HG02870 (cell line): ENCODE results near the gene IMPG2.

Source experiments
- ATAC-seq: cut with Tn5 transposase; IDR thresholded peaks from one replicate; pipeline ENCODE4 v1.9.1; 2021; ENCODE audit warnings: mild to moderate bottlenecking, moderate library complexity; ENCODE audit not compliant: unreplicated experiment

IMPG2 gene

DNA sequence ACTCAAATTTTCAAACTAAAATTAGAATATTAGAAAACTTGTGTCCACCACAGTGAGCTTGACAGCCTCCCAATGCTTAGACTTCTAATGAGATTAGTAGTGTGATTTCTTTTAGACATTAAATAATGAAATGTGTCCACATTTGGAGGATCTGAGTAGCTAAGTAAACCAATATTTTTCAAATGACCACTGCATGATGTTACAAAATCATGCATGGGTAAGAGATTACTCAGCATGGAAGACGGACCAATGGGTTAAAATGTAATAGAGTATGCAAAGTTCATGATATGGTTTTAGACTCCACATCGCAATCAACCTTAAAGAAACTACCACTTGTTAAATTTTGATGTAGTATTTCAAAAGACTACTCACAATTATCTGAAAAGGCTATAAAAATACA, 130.6 kb downstream of the IMPG2 start:
- no peak for ATAC-seq

DNA sequence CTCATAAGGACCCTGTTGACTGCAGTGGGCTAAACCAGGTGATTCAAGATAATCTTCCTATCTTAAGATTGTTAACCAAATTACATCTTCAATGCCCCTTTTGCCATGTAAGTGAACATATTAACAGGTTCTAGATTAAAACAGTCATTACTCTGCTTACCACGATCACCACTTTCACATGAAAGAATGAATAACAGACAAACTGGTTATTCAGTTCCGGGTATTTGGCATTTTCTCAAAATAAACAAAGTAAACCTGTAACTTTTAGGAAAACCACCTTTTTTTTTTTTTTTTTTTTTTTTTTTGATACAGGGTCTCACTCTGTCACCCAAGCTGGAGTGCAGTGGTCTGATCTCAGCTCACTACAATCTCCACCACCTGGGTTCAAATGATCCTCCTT, 131.2 kb downstream of the IMPG2 start:
- no peak for ATAC-seq

- ATAC-seq, result no peak
Measured at GRCh38 chr3:101185341-101185740, 135.0 kb downstream of the IMPG2 start.

DNA sequence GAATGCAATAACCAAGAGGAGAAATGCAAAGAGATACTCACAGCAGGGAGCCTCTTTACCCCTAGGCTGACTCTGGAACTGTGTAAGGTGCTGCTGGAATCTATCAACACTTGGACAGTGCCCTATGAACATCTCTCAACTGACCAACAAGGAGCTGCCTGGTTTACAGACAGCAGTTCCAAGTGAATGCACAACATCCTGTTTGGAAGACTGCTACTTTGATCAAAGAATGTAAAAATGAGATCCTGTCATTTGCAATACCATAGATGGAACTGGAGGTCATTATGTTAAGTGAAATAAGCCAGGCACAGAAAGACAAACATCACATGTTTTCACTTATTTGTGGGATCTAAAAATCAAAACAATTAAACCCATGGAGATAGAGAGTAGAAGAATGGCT, 136.3 kb downstream of the IMPG2 start:
- no peak for ATAC-seq

DNA sequence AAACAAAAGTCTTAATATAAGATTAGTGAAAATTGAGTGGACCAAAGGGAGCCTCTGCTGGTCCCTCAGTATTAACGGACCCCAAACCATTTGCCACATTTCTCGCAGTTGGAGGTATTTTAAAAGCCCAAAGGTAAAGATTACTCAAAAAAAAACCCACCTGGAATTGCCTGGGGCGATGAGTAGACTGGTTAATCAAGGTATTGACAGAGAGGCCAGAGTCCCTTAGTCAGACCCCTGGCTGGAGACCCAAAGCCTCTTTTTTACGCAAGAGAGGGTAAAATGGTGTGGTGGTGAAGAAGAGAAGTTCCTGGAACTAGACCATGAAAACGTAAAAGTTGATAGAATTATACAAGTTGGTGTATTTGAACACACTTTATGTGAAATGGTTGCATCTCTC, 137.2 kb downstream of the IMPG2 start:
- ATAC-seq, result no peak

- ATAC-seq, result no peak
Measured at GRCh38 chr3:101182734-101183133, 137.6 kb downstream of the IMPG2 start.

- no peak for ATAC-seq
Measured at GRCh38 chr3:101181801-101182200, 138.6 kb downstream of the IMPG2 start.

DNA sequence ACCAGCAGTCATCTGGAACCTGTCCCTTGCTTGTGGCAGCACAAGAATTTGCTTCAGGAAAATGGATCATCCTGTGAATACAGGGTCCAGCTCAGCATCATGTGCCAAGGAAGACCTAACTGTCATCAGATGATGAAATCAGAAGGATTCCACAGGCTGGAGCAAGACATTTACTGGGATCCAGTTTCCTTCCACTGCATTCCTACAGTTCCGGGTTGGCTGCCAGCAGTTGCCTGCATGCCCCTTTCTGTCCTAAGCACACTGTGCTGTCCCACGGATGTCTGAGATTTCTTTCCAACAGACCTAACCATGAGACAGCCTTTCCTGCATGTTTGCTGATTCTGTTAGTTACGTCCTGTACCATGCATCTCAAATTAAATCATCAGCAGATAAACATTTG, 140.7 kb downstream of the IMPG2 start:
- ATAC-seq, result no peak

DNA sequence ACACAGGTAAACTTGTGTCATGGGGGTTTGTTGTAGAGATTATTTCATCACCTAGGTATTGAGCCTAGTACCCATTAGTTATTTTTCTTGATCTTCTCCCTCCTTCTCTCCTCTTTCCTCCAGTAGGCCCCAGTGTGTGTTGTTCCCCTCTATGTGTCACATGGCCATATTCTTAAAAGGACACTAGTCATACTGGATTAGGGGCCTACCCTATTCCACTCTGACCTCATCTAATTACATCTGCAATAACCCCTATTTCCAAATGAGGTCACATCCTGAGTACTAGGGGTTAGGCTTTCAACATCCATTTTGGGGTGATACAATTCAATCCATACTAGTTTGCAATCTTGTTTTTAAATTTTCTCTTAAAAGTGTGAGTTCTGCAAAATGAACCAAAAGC, 142.8 kb downstream of the IMPG2 start:
- ATAC-seq, result no peak
